RWPE1 (cell line): ENCODE measurements around the gene NDUFC1.
A peak's percentile ranks its signal among the peaks of the same experiment; 100 is the strongest.
"Not testable (repeated sequence)": the region's sequence is repeated elsewhere in the genome, so short reads cannot be mapped to it uniquely, and the experiment has no call there.

Experiments used
- CTCF ChIA-PET: fragments of 350-600 bp; sonication (Branson Sonifier 250); formaldehyde crosslinking; extraction: SDS; loops from one replicate; lab custom pipeline; 2021; lab: Yijun Ruan, JAX
- POLR2A ChIA-PET: fragments of 400-600 bp; formaldehyde crosslinking; extraction: SDS; loops from one replicate; lab custom pipeline; 2020; ENCODE audit warnings: antibody characterized with exemption; ENCODE audit not compliant: low non-redundant PET; lab: Yijun Ruan, JAX
- DNase-seq: peaks from one replicate; pipeline ENCODE4 v3.0.0; 2012; ENCODE audit warnings: low spot score
- H3K27ac ChIP-seq: fragments of 450-650 bp; 2 replicates; pipeline ENCODE4 v1.5.1; 2017
- CTCF ChIP-seq: fragments of 450-650 bp; conservative IDR thresholded peaks from 2 replicates; pipeline ENCODE4 v1.5.1; 2017; ENCODE audit warnings: low read depth, mild to moderate bottlenecking

Gene NDUFC1

GRCh38 chr4:139324620-139325019, 22.3 kb upstream of the NDUFC1 start:
- H3K27ac ChIP-seq: no peak overlapping the region
- ChIA-PET CTCF (no interaction called here), POLR2A (no interaction called here)
- no peak for TF ChIP-seq CTCF
- no peak for DNase-seq

- CTCF ChIA-PET: interaction anchor here (0.8 kb wide), 1 partner anchor 43 kb away, joined by 6 read pairs; the partner anchor contains the start of gene MGARP
- peak overlapping the region; percentile 34; the same call in 1 of the 2 replicates for H3K27ac ChIP-seq
- POLR2A ChIA-PET: interaction anchor here (0.7 kb wide), 1 partner anchor 154 kb away, joined by 7 read pairs; no protein-coding TSS in a partner anchor
- DNase-seq: not testable (repeated sequence)
Measured at GRCh38 chr4:139322541-139322940, 20.3 kb upstream of the NDUFC1 start.

- POLR2A ChIA-PET, H3K27ac ChIP-seq, CTCF ChIA-PET, DNase-seq: not testable (repeated sequence)
Measured at GRCh38 chr4:139322070-139322469, 19.8 kb upstream of the NDUFC1 start.

- ChIA-PET POLR2A (no interaction called here), CTCF (no interaction called here)
- DNase-seq: no peak
- TF ChIP-seq CTCF: no peak
- H3K27ac ChIP-seq: peak overlapping the region; percentile 35
Measured at GRCh38 chr4:139319571-139319970, 17.3 kb upstream of the NDUFC1 start.

- ChIA-PET POLR2A (no interaction called here), CTCF (no interaction called here)
- H3K27ac ChIP-seq: 0 out of 2 replicates have a peak overlapping the region, but pooled peaks have one; percentile 29
- TF ChIP-seq CTCF: no peak
- no peak for DNase-seq
Measured at GRCh38 chr4:139317635-139318034, 15.4 kb upstream of the NDUFC1 start.

- TF ChIP-seq CTCF: no peak
- POLR2A ChIA-PET: no interaction called here
- H3K27ac ChIP-seq: no peak overlapping the region
- DNase-seq: no peak
- CTCF ChIA-PET: no interaction called here
Measured at GRCh38 chr4:139316733-139317132, 14.5 kb upstream of the NDUFC1 start.

- CTCF ChIA-PET: no interaction called here
- POLR2A ChIA-PET: no interaction called here
- no peak for TF ChIP-seq CTCF
- peak overlapping the region; percentile 35; the same call in 1 of the 2 replicates for H3K27ac ChIP-seq
- DNase-seq: no peak
Measured at GRCh38 chr4:139315221-139315675, 13.0 kb upstream of the NDUFC1 start.
